ENCODE measurements around the gene PCSK6.
"Not testable (repeated sequence)": the region's sequence is repeated elsewhere in the genome, so short reads cannot be mapped to it uniquely, and the experiment has no call there.

PCSK6 gene

DNA sequence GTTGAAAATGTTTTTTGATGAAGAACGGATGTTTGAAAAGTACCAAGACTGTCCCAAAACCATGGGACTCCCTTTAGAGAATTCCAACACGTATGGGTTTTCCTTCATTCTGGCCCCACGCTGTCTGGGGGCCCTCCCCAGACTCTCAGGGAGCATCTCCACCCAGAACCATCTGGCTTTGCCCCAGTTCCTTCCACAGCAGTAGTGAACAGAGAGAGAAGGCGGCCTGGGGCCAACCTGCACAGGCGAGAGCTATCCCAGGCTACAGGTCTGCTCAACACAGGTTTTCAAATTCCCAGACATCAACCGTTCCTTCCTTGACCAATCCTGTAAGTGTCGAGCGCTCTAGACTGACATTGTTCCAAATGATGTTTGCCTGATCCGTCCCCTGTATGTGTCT, 101.9 kb downstream of the PCSK6 start:
- Mint-ChIP-seq H3K4me1 (ENCODE audit: low read depth) (peaks cover 6% of the 10 kb centered on the region), H3K4me3 (no peak overlapping the region)

GRCh38 chr15:101386967-101387366, 102.5 kb downstream of the PCSK6 start:
- peaks cover 9% of the 10 kb centered on the region for H3K27me3 Mint-ChIP-seq
- H3K4me1 Mint-ChIP-seq (ENCODE audit: low read depth) = peaks cover 3% of the 10 kb centered on the region
- no peaks in the 10 kb centered on the region for H3K9me3 Mint-ChIP-seq
- no peak overlapping the region for H3K27ac Mint-ChIP-seq
- DNase-seq = no peak
- no peak overlapping the region for H3K4me3 Mint-ChIP-seq
- H3K36me3 Mint-ChIP-seq (ENCODE audit: low read depth) = no peaks in the 10 kb centered on the region

More for the DNA sequence above, 101.9 kb downstream of the PCSK6 start:
- peaks cover 10% of the 10 kb centered on the region for H3K27me3 Mint-ChIP-seq
- no peaks in the 10 kb centered on the region for H3K9me3 Mint-ChIP-seq
- H3K27ac Mint-ChIP-seq = no peak overlapping the region
- H3K36me3 Mint-ChIP-seq (ENCODE audit: low read depth) = no peaks in the 10 kb centered on the region
- no peak for DNase-seq

DNA sequence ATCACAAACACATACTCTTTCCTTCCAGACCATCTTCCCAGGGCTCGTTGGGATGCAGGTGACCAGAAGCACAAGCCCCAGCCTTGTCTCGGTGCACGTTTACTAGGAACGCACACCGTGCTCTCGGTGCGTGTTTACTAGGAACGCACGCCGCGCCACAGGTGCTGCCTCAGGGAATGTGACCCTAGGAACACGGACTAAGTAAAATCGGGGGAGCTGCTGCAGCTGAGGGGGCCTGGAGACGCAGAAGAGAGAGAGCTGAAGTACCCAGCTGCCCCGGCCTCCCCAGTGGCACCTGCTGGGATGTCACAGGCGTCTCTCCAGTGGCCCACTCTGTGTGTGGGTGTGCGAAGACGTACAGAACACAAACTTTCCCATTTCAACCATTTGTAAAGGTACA, 103.5 kb downstream of the PCSK6 start:
- Mint-ChIP-seq H3K9me3 (no peaks in the 10 kb centered on the region), H3K36me3 (ENCODE audit: low read depth) (no peaks in the 10 kb centered on the region), H3K27ac (no peak overlapping the region), H3K4me3 (no peak overlapping the region), H3K4me1 (ENCODE audit: low read depth) (no peaks in the 10 kb centered on the region), H3K27me3 (peaks cover 3% of the 10 kb centered on the region)
- no peak for DNase-seq

GRCh38 chr15:101384276-101384675, 105.2 kb downstream of the PCSK6 start:
- Mint-ChIP-seq H3K36me3 (ENCODE audit: low read depth) (no peaks in the 10 kb centered on the region), H3K27me3 (no peaks in the 10 kb centered on the region), H3K4me1 (ENCODE audit: low read depth) (no peaks in the 10 kb centered on the region), H3K27ac (no peak overlapping the region), H3K4me3 (no peak overlapping the region), H3K9me3 (no peaks in the 10 kb centered on the region)
- DNase-seq = no peak

GRCh38 chr15:101382544-101382943, 107.0 kb downstream of the PCSK6 start:
- Mint-ChIP-seq H3K9me3 (no peaks in the 10 kb centered on the region), H3K4me1 (ENCODE audit: low read depth) (no peaks in the 10 kb centered on the region), H3K27ac (no peak overlapping the region), H3K36me3 (ENCODE audit: low read depth) (no peaks in the 10 kb centered on the region), H3K4me3 (no peak overlapping the region), H3K27me3 (no peaks in the 10 kb centered on the region)
- DNase-seq = no peak

DNA sequence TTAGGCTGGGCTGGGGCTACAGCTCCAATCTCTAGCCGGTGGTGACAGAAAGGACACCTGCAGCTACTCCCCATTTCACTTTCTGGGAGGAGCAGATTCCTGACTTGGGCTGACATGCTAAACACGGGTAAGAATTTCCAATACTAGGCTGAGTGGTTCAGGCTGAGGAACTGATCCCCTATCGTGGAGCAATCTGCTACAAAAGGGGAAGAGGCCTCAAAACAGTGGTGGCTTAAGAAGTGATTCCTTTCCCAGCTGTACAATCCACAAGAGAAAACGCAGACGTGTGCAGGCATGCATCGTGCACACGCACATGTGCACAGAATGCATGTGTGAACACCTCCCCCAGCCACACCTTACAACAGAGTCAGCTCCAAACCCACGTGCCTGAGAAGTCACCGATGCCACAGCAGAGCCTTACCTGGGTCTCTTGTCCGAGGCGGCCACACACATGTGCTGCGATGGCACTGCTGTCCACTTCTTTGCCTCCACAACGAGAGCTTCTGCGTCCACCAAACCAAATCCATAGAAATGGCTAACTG, 107.8 kb downstream of the PCSK6 start:
- no peak overlapping the region for H3K4me3 Mint-ChIP-seq

GRCh38 chr15:101380146-101380545, 109.4 kb downstream of the PCSK6 start:
- no peak overlapping the region for H3K4me3 Mint-ChIP-seq
- no peak for DNase-seq
- H3K27ac Mint-ChIP-seq = no peak overlapping the region
- no peaks in the 10 kb centered on the region for H3K27me3 Mint-ChIP-seq
- no peaks in the 10 kb centered on the region for H3K9me3 Mint-ChIP-seq
- no peaks in the 10 kb centered on the region for H3K36me3 Mint-ChIP-seq (ENCODE audit: low read depth)
- peaks cover 4% of the 10 kb centered on the region for H3K4me1 Mint-ChIP-seq (ENCODE audit: low read depth)

More for the DNA sequence above, 107.8 kb downstream of the PCSK6 start:
- no peaks in the 10 kb centered on the region for H3K27me3 Mint-ChIP-seq
- no peaks in the 10 kb centered on the region for H3K36me3 Mint-ChIP-seq (ENCODE audit: low read depth)
- H3K4me1 Mint-ChIP-seq (ENCODE audit: low read depth) = peaks cover under 1% of the 10 kb centered on the region
- DNase-seq = no peak
- H3K27ac Mint-ChIP-seq = no peak overlapping the region
- H3K9me3 Mint-ChIP-seq = no peaks in the 10 kb centered on the region

DNA sequence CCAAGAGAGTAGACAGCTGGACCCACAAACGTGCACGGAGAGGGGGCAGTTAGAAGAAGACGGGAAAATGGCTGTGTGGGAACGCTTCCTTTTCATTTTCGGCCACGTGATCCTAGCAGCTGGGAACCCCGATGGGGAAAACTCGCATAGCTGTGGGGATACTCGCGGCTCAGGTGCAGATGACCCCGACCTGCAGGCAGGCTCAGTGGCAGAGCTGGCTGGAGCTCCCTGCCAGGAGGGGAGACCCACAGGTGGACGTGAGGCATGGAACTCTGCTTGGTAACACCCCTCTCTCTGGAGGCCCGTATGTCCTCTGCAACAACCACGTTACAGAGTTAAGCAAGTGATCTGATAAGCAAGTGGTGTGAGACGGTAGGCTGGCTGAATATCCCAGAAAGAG, 109.9 kb downstream of the PCSK6 start:
- Mint-ChIP-seq H3K4me3 (no peak overlapping the region), H3K27ac (no peak overlapping the region)

GRCh38 chr15:101378879-101379278, 110.6 kb downstream of the PCSK6 start:
- Mint-ChIP-seq H3K27ac (no peak overlapping the region), H3K27me3 (peaks cover 5% of the 10 kb centered on the region), H3K4me1 (ENCODE audit: low read depth) (peaks cover 4% of the 10 kb centered on the region), H3K36me3 (ENCODE audit: low read depth) (no peaks in the 10 kb centered on the region), H3K9me3 (no peaks in the 10 kb centered on the region), H3K4me3 (no peak overlapping the region)
- DNase-seq = no peak

More for the DNA sequence above, 109.9 kb downstream of the PCSK6 start:
- Mint-ChIP-seq H3K4me1 (ENCODE audit: low read depth) (peaks cover 4% of the 10 kb centered on the region), H3K36me3 (ENCODE audit: low read depth) (no peaks in the 10 kb centered on the region), H3K9me3 (no peaks in the 10 kb centered on the region), H3K27me3 (no peaks in the 10 kb centered on the region)
- no peak for DNase-seq

- Mint-ChIP-seq H3K27me3 (peaks cover 7% of the 10 kb centered on the region), H3K27ac (no peak overlapping the region), H3K9me3 (no peaks in the 10 kb centered on the region), H3K36me3 (ENCODE audit: low read depth) (no peaks in the 10 kb centered on the region), H3K4me1 (ENCODE audit: low read depth) (peaks cover 7% of the 10 kb centered on the region), H3K4me3 (no peak overlapping the region)
- DNase-seq = no peak
Measured at GRCh38 chr15:101378171-101378755, 111.2 kb downstream of the PCSK6 start.

- no peaks in the 10 kb centered on the region for H3K36me3 Mint-ChIP-seq (ENCODE audit: low read depth)
- H3K27me3 Mint-ChIP-seq = peaks cover 18% of the 10 kb centered on the region
- peaks cover 14% of the 10 kb centered on the region for H3K4me1 Mint-ChIP-seq (ENCODE audit: low read depth)
- H3K9me3 Mint-ChIP-seq = no peaks in the 10 kb centered on the region
- H3K4me3 Mint-ChIP-seq = no peak overlapping the region
- DNase-seq = no peak
- no peak overlapping the region for H3K27ac Mint-ChIP-seq
Measured at GRCh38 chr15:101376615-101377395, 112.7 kb downstream of the PCSK6 start.

DNA sequence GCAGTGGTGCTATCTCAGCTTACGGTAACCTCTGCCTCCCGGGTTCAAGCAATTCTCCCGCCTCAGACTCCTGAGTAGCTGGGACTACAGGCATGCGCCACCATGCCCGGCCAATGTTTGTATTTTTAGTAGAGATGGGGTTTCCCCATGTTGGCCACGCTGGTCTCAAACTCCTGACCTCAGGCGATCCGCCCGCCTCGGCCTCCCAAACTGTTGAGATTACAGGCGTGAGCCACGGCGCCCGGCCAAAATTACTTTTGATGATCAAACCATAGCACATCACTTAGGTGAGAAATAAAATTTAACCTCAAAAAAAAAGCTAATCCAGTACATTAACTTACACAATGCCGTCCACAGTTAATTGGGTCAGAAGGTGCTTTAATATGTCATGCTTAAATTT, 114.5 kb downstream of the PCSK6 start:
- H3K9me3 Mint-ChIP-seq; DNase-seq; H3K27ac Mint-ChIP-seq; H3K4me3 Mint-ChIP-seq; H3K36me3 Mint-ChIP-seq (ENCODE audit: low read depth): not testable (repeated sequence)
- H3K27me3 Mint-ChIP-seq = peaks cover 18% of the 10 kb centered on the region
- H3K4me1 Mint-ChIP-seq (ENCODE audit: low read depth) = peaks cover 14% of the 10 kb centered on the region

DNA sequence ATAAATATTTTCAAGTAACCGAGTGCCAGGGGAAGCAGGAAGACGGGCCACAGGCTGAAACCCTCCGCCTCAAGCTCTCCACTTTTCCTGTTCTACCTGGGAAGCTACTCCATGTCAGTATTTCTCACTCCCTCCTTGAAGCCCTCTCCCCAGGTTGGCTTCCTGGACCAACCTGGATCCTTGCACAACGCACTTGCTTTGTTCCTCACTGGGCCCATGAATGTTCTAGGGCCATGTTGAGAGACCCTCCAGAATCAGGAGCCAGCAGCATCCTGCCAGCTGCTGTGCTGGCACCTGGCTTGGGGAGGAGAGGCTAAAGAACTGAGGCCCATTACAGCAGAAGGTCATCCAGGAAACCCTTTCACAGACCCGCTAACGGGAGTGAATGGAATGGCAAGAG, 115.2 kb downstream of the PCSK6 start:
- Mint-ChIP-seq H3K27me3 (peaks cover 18% of the 10 kb centered on the region), H3K4me1 (ENCODE audit: low read depth) (peaks cover 14% of the 10 kb centered on the region), H3K4me3 (no peak overlapping the region)

GRCh38 chr15:101373577-101373976, 115.9 kb downstream of the PCSK6 start:
- Mint-ChIP-seq H3K36me3 (ENCODE audit: low read depth) (no peaks in the 10 kb centered on the region), H3K27me3 (peaks cover 18% of the 10 kb centered on the region), H3K27ac (no peak overlapping the region), H3K9me3 (no peaks in the 10 kb centered on the region), H3K4me3 (no peak overlapping the region), H3K4me1 (ENCODE audit: low read depth) (peaks cover 14% of the 10 kb centered on the region)
- no peak for DNase-seq

More for the DNA sequence above, 115.2 kb downstream of the PCSK6 start:
- no peak for DNase-seq
- no peaks in the 10 kb centered on the region for H3K36me3 Mint-ChIP-seq (ENCODE audit: low read depth)
- H3K9me3 Mint-ChIP-seq = no peaks in the 10 kb centered on the region
- H3K27ac Mint-ChIP-seq = no peak overlapping the region

- no peak for DNase-seq
- Mint-ChIP-seq H3K27ac (no peak overlapping the region), H3K9me3 (no peaks in the 10 kb centered on the region), H3K4me1 (ENCODE audit: low read depth) (peaks cover 14% of the 10 kb centered on the region), H3K27me3 (peaks cover 18% of the 10 kb centered on the region), H3K4me3 (no peak overlapping the region), H3K36me3 (ENCODE audit: low read depth) (no peaks in the 10 kb centered on the region)
Measured at GRCh38 chr15:101372960-101373525, 116.5 kb downstream of the PCSK6 start.

All from activated T-cell treated with anti-CD3 and anti-CD28 coated beads, Interleukin-2, amount 50 U/mL, for 24 hours (primary cell).